Superior temporal gyrus (tissue), 1 donor: Measurements from ENCODE around the gene ASCL3.
"Not testable (repeated sequence)": the region's sequence is repeated elsewhere in the genome, so short reads cannot be mapped to it uniquely, and the experiment has no call there.

Experiments
- DNase-seq: peaks from one replicate; pipeline ENCODE4 v3.0.0-alpha.2; 2016; ENCODE audit errors: extremely low spot score

The ASCL3 gene

GRCh38 chr11:8910649-8911026 lies 32.2 kb downstream of the ASCL3 start:
- DNase-seq, result no peak

DNA sequence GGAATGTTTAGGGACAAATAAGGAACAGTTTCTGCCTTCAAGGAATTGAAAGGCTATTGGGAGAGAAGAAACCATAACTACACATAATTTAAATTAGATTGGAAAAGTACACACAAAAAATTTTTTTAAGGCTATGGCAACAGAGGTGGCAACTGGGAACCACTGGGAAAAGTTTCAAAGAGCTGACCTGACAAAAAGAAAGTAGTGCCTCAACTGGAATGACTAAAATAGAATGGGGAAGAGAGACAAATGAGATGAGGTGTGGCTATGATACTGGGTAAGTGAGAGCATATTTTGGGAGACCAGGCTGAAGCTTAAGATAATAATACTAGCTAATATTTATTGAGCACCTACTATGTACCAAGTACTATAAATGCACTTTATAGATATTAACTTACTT lies 34.7 kb downstream of the ASCL3 start:
- DNase-seq, result no peak

DNA sequence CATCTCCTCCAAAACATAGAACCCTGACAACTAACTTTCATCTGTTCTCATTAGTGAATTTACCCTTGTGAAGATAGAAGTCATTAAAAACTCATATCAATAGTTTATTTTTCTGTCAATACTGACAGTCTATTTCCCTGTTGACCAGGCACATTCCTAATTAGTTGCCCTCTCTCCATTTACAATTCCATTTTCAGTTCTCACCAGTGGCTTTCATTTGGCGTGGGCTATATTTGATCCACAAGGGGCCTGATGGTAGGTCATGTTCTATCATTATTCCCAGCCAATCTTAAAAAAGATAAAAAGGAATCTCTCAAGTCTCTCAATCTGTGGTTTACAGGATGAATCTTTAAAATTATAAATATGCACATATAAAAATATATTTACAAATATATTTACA lies 35.7 kb downstream of the ASCL3 start:
- DNase-seq, result no peak

- DNase-seq, result no peak
Measured at GRCh38 chr11:8905528-8906165, 37.2 kb downstream of the ASCL3 start.

DNA sequence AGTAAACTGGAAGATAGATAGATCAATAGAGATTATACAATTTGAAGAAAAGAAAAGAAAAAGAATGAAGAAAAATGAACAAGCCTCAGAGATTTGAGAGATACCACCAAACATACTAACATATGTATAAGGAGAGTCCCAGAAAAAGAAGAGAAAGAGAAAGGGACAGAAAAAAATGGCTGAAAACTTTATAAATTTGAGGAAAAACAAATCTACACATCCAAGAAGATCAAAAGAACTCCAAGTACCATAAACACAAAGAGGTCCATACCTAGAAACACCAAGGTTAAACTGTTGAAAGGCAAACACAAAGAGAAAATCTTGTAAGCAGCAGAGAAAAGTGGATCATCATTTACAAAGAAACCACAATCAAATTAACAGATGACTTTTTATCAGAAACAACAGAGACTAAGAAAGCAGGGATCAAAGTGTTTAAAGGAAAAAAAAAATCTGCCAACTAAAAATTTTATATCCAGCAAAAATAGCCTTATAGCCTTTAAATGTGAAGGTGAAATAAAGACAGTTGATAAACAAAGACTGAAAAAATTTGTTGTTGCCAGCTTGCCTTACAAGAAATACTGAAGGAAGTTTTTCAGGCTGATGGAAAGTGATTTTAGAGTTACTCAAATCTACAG lies 43.6 kb downstream of the ASCL3 start:
- DNase-seq, result no peak

GRCh38 chr11:8891185-8891584 lies 51.6 kb downstream of the ASCL3 start:
- DNase-seq, result not testable (repeated sequence)
